DND-41 (cell line): ENCODE results near the gene PRDM5.

Source experiments
- ATAC-seq: fragments of 200-7000 bp; cut with Tn5 transposase; 3 replicates; pipeline ENCODE4 v1.9.1; 2021; ENCODE audit warnings: low read depth; ENCODE audit not compliant: insufficient read depth
- DNase-seq: peaks from one replicate; pipeline ENCODE4 v3.0.0-alpha.2; 2020
- H2AFZ ChIP-seq: 2 replicates; pipeline ENCODE4 v1.6.0; 2012; ENCODE audit warnings: low read depth, low read length
- H3K27ac ChIP-seq: 2 replicates; pipeline ENCODE4 v1.5.1; 2012; ENCODE audit warnings: low read length, inconsistent platforms
- H3K27me3 ChIP-seq: fragments of 200-600 bp; sonication (generic); 2 replicates; pipeline ENCODE4 v1.6.0; 2012; ENCODE audit warnings: low read length, mild to moderate bottlenecking, inconsistent platforms; ENCODE audit not compliant: insufficient read depth, poor library complexity
- H3K36me3 ChIP-seq: 2 replicates; pipeline ENCODE4 v1.5.1; 2012; ENCODE audit warnings: low read length, inconsistent platforms; ENCODE audit not compliant: insufficient read depth
- H3K4me1 ChIP-seq: 2 replicates; pipeline ENCODE4 v1.5.1; 2012; ENCODE audit warnings: mild to moderate bottlenecking, low read length; ENCODE audit not compliant: insufficient read depth
- H3K4me2 ChIP-seq: 2 replicates; pipeline ENCODE4 v1.6.0; 2012; ENCODE audit warnings: mild to moderate bottlenecking, moderate library complexity, low read length, inconsistent platforms; ENCODE audit not compliant: insufficient read depth
- H3K4me3 ChIP-seq, 2 experiments: fragments of 200-600 bp in 1 of 2; shearing (Covaris generic) in 1 of 2; 2 replicates each; pipeline ENCODE4 v1.5.1; 2012 to 2016; ENCODE audit warnings: inconsistent platforms in 2 of 2, low read length in 2 of 2, mild to moderate bottlenecking in 2 of 2, low read depth in 1 of 2, moderate library complexity in 1 of 2
- H3K79me2 ChIP-seq: 2 replicates; pipeline ENCODE4 v1.6.0; 2012; ENCODE audit warnings: low read length, inconsistent platforms; ENCODE audit not compliant: insufficient read depth
- H3K9ac ChIP-seq: 2 replicates; pipeline ENCODE4 v1.6.0; 2012; ENCODE audit warnings: low read depth, mild to moderate bottlenecking, inconsistent platforms, low read length, moderate library complexity
- H3K9me3 ChIP-seq: 2 replicates; pipeline ENCODE4 v1.5.1; 2012; ENCODE audit warnings: low read length, moderate library complexity, mild to moderate bottlenecking, inconsistent platforms; ENCODE audit not compliant: insufficient read depth, severe bottlenecking
- H4K20me1 ChIP-seq: 2 replicates; pipeline ENCODE4 v1.6.0; 2012; ENCODE audit warnings: low read length; ENCODE audit not compliant: insufficient read depth
- EZH2 ChIP-seq: IDR thresholded peaks from 3 replicates; pipeline ENCODE4 v1.6.1; 2012; ENCODE audit warnings: borderline replicate concordance, low read depth, mild to moderate bottlenecking, moderate library complexity, low read length, inconsistent platforms; ENCODE audit not compliant: severe bottlenecking
- TF ChIP-seq, protein P1 (sequence below): IDR thresholded peaks from 2 replicates; pipeline ENCODE4 v1.5.1; 2012; ENCODE audit warnings: borderline replicate concordance, low read length, moderate library complexity, mild to moderate bottlenecking; ENCODE audit not compliant: poor library complexity, severe bottlenecking; ENCODE audit errors: extremely low read depth

Gene PRDM5

DNA sequence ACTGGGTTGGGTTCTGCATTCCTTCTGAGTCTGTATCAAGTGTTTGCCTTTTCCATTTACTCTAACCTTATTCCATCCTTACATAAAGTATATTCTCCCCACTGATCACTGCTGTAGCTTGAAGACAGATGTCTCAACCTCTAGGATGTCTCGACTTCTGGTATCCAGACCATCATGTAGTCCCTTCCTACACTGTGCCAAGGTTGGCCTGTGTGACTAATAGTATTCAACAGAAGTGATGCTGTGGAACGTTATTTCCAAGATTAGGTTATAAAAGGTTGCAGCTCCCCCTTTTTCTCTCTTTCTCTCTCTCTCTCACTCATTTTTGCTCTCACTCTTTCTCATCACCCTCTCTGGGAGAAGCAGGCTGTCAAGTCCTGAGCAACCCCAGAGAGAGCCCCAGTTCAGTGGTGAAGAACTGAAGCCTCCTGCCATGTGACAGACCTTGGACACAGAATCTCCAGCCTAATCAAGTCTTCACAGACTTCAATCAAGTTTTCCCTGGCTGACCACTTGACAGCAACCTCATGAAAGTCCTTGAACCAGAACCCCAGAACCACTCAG lies 75.4 kb downstream of the PRDM5 start:
- TF ChIP-seq, protein P1, sequence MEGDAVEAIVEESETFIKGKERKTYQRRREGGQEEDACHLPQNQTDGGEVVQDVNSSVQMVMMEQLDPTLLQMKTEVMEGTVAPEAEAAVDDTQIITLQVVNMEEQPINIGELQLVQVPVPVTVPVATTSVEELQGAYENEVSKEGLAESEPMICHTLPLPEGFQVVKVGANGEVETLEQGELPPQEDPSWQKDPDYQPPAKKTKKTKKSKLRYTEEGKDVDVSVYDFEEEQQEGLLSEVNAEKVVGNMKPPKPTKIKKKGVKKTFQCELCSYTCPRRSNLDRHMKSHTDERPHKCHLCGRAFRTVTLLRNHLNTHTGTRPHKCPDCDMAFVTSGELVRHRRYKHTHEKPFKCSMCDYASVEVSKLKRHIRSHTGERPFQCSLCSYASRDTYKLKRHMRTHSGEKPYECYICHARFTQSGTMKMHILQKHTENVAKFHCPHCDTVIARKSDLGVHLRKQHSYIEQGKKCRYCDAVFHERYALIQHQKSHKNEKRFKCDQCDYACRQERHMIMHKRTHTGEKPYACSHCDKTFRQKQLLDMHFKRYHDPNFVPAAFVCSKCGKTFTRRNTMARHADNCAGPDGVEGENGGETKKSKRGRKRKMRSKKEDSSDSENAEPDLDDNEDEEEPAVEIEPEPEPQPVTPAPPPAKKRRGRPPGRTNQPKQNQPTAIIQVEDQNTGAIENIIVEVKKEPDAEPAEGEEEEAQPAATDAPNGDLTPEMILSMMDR, result no peak
- no peak for TF ChIP-seq EZH2
- H3K36me3 ChIP-seq, result no peaks in the 10 kb centered on the region
- DNase-seq, result no peak
- no peak overlapping the region for H2AFZ ChIP-seq
- ATAC-seq, result no peak
- no peak overlapping the region for H3K27ac ChIP-seq
- no peak overlapping the region for H3K4me3 ChIP-seq
- H3K27me3 ChIP-seq, result peaks cover 2% of the 10 kb centered on the region
- H4K20me1 ChIP-seq, result no peaks in the 10 kb centered on the region
- H3K4me2 ChIP-seq, result no peak overlapping the region
- H3K9me3 ChIP-seq, result no peaks in the 10 kb centered on the region
- no peaks in the 10 kb centered on the region for H3K79me2 ChIP-seq
- no peaks in the 10 kb centered on the region for H3K4me1 ChIP-seq
- H3K9ac ChIP-seq, result no peak overlapping the region

DNA sequence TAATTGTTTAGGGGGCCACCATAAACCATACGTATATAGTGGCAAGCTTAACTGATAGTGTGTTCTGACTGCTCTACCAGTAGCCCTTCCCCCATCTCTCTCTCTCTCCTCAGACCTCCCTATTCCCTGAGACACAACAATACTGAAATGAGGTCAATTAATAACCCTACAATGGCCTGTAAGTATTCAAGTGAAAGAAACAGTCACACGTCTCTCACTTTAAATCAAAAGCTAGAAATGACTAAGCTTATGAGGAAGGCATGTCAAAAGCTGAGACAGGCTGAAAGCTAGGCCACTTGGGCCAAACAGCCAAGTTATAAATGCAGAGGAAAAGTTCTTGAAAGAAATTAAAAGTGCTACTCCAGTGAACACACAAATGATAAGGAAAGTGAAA lies 78.0 kb downstream of the PRDM5 start:
- no peak for DNase-seq
- TF ChIP-seq, protein P1, result no peak
- TF ChIP-seq EZH2, result no peak
- no peak overlapping the region for H3K9ac ChIP-seq

DNA sequence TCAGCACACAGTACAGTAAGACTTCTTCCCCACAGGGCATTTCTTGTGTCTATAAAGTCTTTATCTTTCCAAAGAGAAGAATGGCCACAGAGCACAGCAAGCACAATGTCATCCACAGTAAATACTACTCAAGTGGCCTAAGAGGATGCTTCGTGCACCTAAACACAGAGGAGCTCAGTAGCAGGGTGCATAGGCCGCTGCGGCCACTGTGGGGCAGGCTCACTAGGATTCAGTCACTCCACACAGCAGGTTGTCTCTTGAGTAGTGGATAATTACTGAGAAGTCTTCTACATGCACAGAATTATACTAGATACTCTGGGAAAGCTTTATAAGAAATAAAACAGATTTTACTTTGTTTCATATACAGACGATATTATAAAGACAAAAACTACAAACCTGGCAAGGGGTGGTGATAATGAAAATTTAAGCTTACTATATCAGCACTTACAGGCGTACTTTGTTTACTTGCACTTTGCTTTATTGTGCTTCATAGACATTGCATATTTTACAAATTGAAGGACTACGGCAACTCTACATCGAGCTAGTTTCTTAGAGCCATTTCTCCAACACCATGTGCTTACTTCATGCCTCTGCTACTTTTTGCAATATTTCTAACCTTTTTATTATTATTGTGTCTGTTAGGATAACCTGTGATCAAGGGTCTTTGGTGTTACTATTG lies 78.5 kb downstream of the PRDM5 start:
- ATAC-seq (no peak; the same call in 2 of the 3 replicates), DNase-seq (no peak)
- Histone ChIP-seq H2AFZ (no peak overlapping the region), H3K27me3 (no peaks in the 10 kb centered on the region), H3K4me2 (no peak overlapping the region), H3K79me2 (no peaks in the 10 kb centered on the region), H3K4me3 (no peak overlapping the region), H3K36me3 (no peaks in the 10 kb centered on the region), H4K20me1 (no peaks in the 10 kb centered on the region), H3K27ac (no peak overlapping the region), H3K9me3 (no peaks in the 10 kb centered on the region), H3K4me1 (no peaks in the 10 kb centered on the region), H3K9ac (no peak overlapping the region)
- TF ChIP-seq, protein P1, result peak; percentile 38
- no peak for TF ChIP-seq EZH2

More for the DNA sequence above, 78.0 kb downstream of the PRDM5 start:
- Histone ChIP-seq H4K20me1 (no peaks in the 10 kb centered on the region), H2AFZ (no peak overlapping the region), H3K4me2 (no peak overlapping the region), H3K27ac (no peak overlapping the region), H3K36me3 (no peaks in the 10 kb centered on the region), H3K27me3 (no peaks in the 10 kb centered on the region), H3K79me2 (no peaks in the 10 kb centered on the region), H3K4me1 (no peaks in the 10 kb centered on the region), H3K9me3 (no peaks in the 10 kb centered on the region), H3K4me3 (no peak overlapping the region)
- ATAC-seq, result no peak
